Sigmoid colon (tissue), 4 donors: ENCODE results near the gene CHAC1.

Experiments
- CTCF ChIP-seq, 4 experiments: fragments of 450-650 bp in 3 of 4; fragments of 200-600 bp in 1 of 4; IDR thresholded peaks; one replicate each; pipeline ENCODE4 v1.5.1; 2016 to 2019; ENCODE audit warnings: antibody characterized with exemption in 4 of 4, mild to moderate bottlenecking in 3 of 4, moderate library complexity in 2 of 4
- EP300 ChIP-seq, 4 donors: sonication (generic); formaldehyde crosslinking; IDR thresholded peaks; one replicate each; pipeline ENCODE4 v1.6.1; 2017; ENCODE audit warnings: antibody characterized with exemption in 4 of 4
- POLR2AphosphoS5 ChIP-seq, 4 donors: sonication (generic); formaldehyde crosslinking; IDR thresholded peaks; one replicate each; pipeline ENCODE4 v1.6.1; 2017; ENCODE audit warnings: antibody characterized with exemption in 4 of 4

- TF ChIP-seq CTCF (IDR thresholded peaks at IDR 0.05): no peak
- TF ChIP-seq POLR2AphosphoS5 (IDR thresholded peaks at IDR 0.05): no peak
- TF ChIP-seq EP300 (IDR thresholded peaks at IDR 0.05): no peak
Measured at GRCh38 chr15:40978562-40978961, 25.3 kb downstream of the CHAC1 start.
